Liver (tissue), 9 donors: Measurements from ENCODE around the gene GALNT17. TPM values are rescaled to one million over a fixed set of nuclear protein-coding genes. Genes with fewer than 3 reads are reported as not detected.

Experiments used
- DNase-seq: peaks from one replicate; pipeline ENCODE4 v3.0.0-alpha.2; 2017; ENCODE audit warnings: low spot score
- H3K27ac ChIP-seq, 2 donors: one replicate each; pipeline ENCODE4 v1.7.0; 2013; ENCODE audit warnings: inconsistent platforms in 2 of 2, low read length in 2 of 2, control low read depth in 1 of 2, low read depth in 1 of 2, mild to moderate bottlenecking in 1 of 2
- H3K27me3 ChIP-seq, 4 donors: one replicate each; pipeline versions ENCODE4 v1.6.1 to v1.7.0; 2013; ENCODE audit warnings: low read length in 3 of 4, inconsistent platforms in 1 of 4, mild to moderate bottlenecking in 1 of 4, moderate library complexity in 1 of 4; ENCODE audit not compliant: control insufficient read depth in 4 of 4, insufficient read depth in 4 of 4
- H3K36me3 ChIP-seq, 4 donors: one replicate each; pipeline versions ENCODE4 v1.6.1 to v1.7.0; 2013; ENCODE audit warnings: low read length in 3 of 4, mild to moderate bottlenecking in 3 of 4, low read depth in 1 of 4, moderate library complexity in 1 of 4; ENCODE audit not compliant: control insufficient read depth in 4 of 4, insufficient read depth in 3 of 4
- H3K4me1 ChIP-seq, 4 donors: one replicate each; pipeline versions ENCODE4 v1.6.1 to v1.7.0; 2013; ENCODE audit warnings: low read length in 3 of 4, mild to moderate bottlenecking in 3 of 4, moderate library complexity in 1 of 4; ENCODE audit not compliant: control insufficient read depth in 4 of 4, insufficient read depth in 4 of 4
- H3K4me3 ChIP-seq, 3 donors: one replicate each; pipeline versions ENCODE4 v1.6.1 to v1.7.0; 2013; ENCODE audit warnings: low read length in 3 of 3, control low read depth in 1 of 3, low read depth in 1 of 3, mild to moderate bottlenecking in 1 of 3
- H3K9ac ChIP-seq, 2 donors: one replicate each; pipeline ENCODE4 v1.7.0; 2013; ENCODE audit warnings: low read length in 2 of 2, mild to moderate bottlenecking in 2 of 2, moderate library complexity in 2 of 2, control low read depth in 1 of 2, low read depth in 1 of 2
- H3K9me3 ChIP-seq, 4 donors: one replicate each; pipeline versions ENCODE4 v1.6.1 to v1.7.0; 2013; ENCODE audit warnings: low read length in 3 of 4; ENCODE audit not compliant: control insufficient read depth in 4 of 4
- ATF3 ChIP-seq: IDR thresholded peaks from 2 replicates; pipeline ENCODE4 v1.6.1; 2016; ENCODE audit warnings: antibody characterized with exemption
- EGR1 ChIP-seq, 2 donors: IDR thresholded peaks; 2 replicates each; pipeline ENCODE4 v1.6.1; 2016 to 2018; ENCODE audit warnings: antibody characterized with exemption in 2 of 2, low read depth in 2 of 2
- FOXA1 ChIP-seq: IDR thresholded peaks from 2 replicates; pipeline ENCODE4 v1.6.1; 2016; ENCODE audit warnings: antibody characterized with exemption
- FOXA2 ChIP-seq: IDR thresholded peaks from 2 replicates; pipeline ENCODE4 v1.6.1; 2016; ENCODE audit warnings: antibody characterized with exemption
- GABPA ChIP-seq, 2 donors: IDR thresholded peaks in 1 of 2; conservative IDR thresholded peaks in 1 of 2; 2 replicates each; pipeline ENCODE4 v1.6.1; 2016; ENCODE audit warnings: antibody characterized with exemption in 2 of 2, mild to moderate bottlenecking in 1 of 2, moderate library complexity in 1 of 2
- HNF4A ChIP-seq, 2 donors: conservative IDR thresholded peaks; 2 replicates each; pipeline ENCODE4 v1.6.1; 2016; ENCODE audit warnings: antibody characterized with exemption in 2 of 2, mild to moderate bottlenecking in 2 of 2
- HNF4G ChIP-seq: IDR thresholded peaks from 2 replicates; pipeline ENCODE4 v1.6.1; 2016; ENCODE audit warnings: antibody characterized with exemption
- JUND ChIP-seq, 2 donors: IDR thresholded peaks; 2 replicates each; pipeline ENCODE4 v1.6.1; 2016; ENCODE audit warnings: antibody characterized with exemption in 2 of 2
- NR2F2 ChIP-seq: IDR thresholded peaks from 2 replicates; pipeline ENCODE4 v1.6.1; 2016; ENCODE audit warnings: antibody characterized with exemption
- RAD21 ChIP-seq, 2 donors: IDR thresholded peaks; 2 replicates each; pipeline ENCODE4 v1.6.1; 2016; ENCODE audit warnings: antibody characterized with exemption in 2 of 2, mild to moderate bottlenecking in 2 of 2
- RXRA ChIP-seq, 2 donors: IDR thresholded peaks; 2 replicates each; pipeline ENCODE4 v1.6.1; 2017 to 2018; ENCODE audit warnings: antibody characterized with exemption in 2 of 2, mild to moderate bottlenecking in 1 of 2
- SP1 ChIP-seq: IDR thresholded peaks from 2 replicates; pipeline ENCODE4 v1.6.1; 2018; ENCODE audit warnings: antibody characterized with exemption, mild to moderate bottlenecking
- TAF1 ChIP-seq: conservative IDR thresholded peaks from 2 replicates; pipeline ENCODE4 v1.6.1; 2016; ENCODE audit warnings: antibody characterized with exemption, mild to moderate bottlenecking
- YY1 ChIP-seq: IDR thresholded peaks from 2 replicates; pipeline ENCODE4 v1.6.1; 2016; ENCODE audit warnings: antibody characterized with exemption, mild to moderate bottlenecking
- ZBTB33 ChIP-seq: IDR thresholded peaks from 2 replicates; pipeline ENCODE4 v1.6.1; 2016; ENCODE audit warnings: antibody characterized with exemption
- WGBS: extraction: QIAGEN DNeasy Blood & Tissue Kit; methylation state at CpG from one replicate; pipeline ENCODE4 v1.1.7; 2013; 5-methylcytosine and 5-hydroxymethylcytosine counted together
- polyA plus RNA-seq, 2 donors: library from polyadenylated mRNA; stranded (reverse) in 1 of 2; unstranded in 1 of 2; fragments of 200-250 nt in 1 of 2; fragments of >200 nt in 1 of 2; fragmentation: Nextera tagmentation in 1 of 2; extraction: Ambion mirVana in 1 of 2; gene quantifications; one replicate each; pipeline versions ENCODE4 v1.2.1 to v1.2.3, GENCODE V29; 2013 to 2015
- total RNA-seq, 2 donors: library from RNA; depleted of rRNA; stranded (reverse); fragments of >200 nt; gene quantifications; one replicate each; pipeline ENCODE4 v1.2.3, GENCODE V29; 2014
- TF ChIP-seq, protein P1 (sequence below): IDR thresholded peaks from 2 replicates; pipeline ENCODE4 v1.6.1; 2016; ENCODE audit warnings: antibody characterized with exemption, mild to moderate bottlenecking
- TF ChIP-seq, protein P2 (sequence below): fragments of 150-350 bp; IDR thresholded peaks from 2 replicates; pipeline ENCODE4 v1.5.1; 2017; ENCODE audit warnings: improper control_type of control experiment, low read depth, low read length; ENCODE audit not compliant: missing input control
- TF ChIP-seq, protein P3 (sequence below): IDR thresholded peaks from 2 replicates; pipeline ENCODE4 v1.6.1; 2016; ENCODE audit warnings: antibody characterized with exemption
- donor health status: healthy.
- donor health status: healthy.
- donor health status: healthy.
- donor health status: healthy.
- donor health status: healthy.

The GALNT17 gene
- total and polyA plus RNA-seq, 4 donors, result 0.10 to 0.42 (median 0.37) TPM; not detected in 1

GRCh38 chr7:71345117-71345884, 213.4 kb downstream of the GALNT17 start:
- DNase-seq, result no peak
- Histone ChIP-seq H3K4me3 (no peak overlapping the region), H3K36me3 (no peaks in the 10 kb centered on the region), H3K9ac (no peak overlapping the region), H3K4me1 (no peaks in the 10 kb centered on the region), H3K27ac (no peak overlapping the region), H3K9me3 (peaks cover 0 to 1% (median 0%) of the 10 kb centered on the region in 4 donors), H3K27me3 (peaks cover 0 to 2% (median 0%) of the 10 kb centered on the region in 4 donors)
- TF ChIP-seq EGR1 (IDR thresholded peaks at IDR 0.05; ENCODE audit: low read depth in 2 of 2) (no peak), JUND (IDR thresholded peaks at IDR 0.05) (no peak), FOXA1 (no peak), SP1 (no peak), TAF1 (no peak), ATF3 (no peak), NR2F2 (no peak), FOXA2 (no peak), RXRA (IDR thresholded peaks at IDR 0.05) (no peak), HNF4G (no peak), YY1 (no peak), GABPA (IDR thresholded peaks at IDR 0.05 in 1 of 2, conservative IDR thresholded peaks at IDR 0.05 in 1 of 2) (no peak), ZBTB33 (no peak), HNF4A (conservative IDR thresholded peaks at IDR 0.05) (no peak), RAD21 (IDR thresholded peaks at IDR 0.05) (no peak)
- TF ChIP-seq, protein P1, sequence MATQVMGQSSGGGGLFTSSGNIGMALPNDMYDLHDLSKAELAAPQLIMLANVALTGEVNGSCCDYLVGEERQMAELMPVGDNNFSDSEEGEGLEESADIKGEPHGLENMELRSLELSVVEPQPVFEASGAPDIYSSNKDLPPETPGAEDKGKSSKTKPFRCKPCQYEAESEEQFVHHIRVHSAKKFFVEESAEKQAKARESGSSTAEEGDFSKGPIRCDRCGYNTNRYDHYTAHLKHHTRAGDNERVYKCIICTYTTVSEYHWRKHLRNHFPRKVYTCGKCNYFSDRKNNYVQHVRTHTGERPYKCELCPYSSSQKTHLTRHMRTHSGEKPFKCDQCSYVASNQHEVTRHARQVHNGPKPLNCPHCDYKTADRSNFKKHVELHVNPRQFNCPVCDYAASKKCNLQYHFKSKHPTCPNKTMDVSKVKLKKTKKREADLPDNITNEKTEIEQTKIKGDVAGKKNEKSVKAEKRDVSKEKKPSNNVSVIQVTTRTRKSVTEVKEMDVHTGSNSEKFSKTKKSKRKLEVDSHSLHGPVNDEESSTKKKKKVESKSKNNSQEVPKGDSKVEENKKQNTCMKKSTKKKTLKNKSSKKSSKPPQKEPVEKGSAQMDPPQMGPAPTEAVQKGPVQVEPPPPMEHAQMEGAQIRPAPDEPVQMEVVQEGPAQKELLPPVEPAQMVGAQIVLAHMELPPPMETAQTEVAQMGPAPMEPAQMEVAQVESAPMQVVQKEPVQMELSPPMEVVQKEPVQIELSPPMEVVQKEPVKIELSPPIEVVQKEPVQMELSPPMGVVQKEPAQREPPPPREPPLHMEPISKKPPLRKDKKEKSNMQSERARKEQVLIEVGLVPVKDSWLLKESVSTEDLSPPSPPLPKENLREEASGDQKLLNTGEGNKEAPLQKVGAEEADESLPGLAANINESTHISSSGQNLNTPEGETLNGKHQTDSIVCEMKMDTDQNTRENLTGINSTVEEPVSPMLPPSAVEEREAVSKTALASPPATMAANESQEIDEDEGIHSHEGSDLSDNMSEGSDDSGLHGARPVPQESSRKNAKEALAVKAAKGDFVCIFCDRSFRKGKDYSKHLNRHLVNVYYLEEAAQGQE, result no peak
- TF ChIP-seq, protein P2, sequence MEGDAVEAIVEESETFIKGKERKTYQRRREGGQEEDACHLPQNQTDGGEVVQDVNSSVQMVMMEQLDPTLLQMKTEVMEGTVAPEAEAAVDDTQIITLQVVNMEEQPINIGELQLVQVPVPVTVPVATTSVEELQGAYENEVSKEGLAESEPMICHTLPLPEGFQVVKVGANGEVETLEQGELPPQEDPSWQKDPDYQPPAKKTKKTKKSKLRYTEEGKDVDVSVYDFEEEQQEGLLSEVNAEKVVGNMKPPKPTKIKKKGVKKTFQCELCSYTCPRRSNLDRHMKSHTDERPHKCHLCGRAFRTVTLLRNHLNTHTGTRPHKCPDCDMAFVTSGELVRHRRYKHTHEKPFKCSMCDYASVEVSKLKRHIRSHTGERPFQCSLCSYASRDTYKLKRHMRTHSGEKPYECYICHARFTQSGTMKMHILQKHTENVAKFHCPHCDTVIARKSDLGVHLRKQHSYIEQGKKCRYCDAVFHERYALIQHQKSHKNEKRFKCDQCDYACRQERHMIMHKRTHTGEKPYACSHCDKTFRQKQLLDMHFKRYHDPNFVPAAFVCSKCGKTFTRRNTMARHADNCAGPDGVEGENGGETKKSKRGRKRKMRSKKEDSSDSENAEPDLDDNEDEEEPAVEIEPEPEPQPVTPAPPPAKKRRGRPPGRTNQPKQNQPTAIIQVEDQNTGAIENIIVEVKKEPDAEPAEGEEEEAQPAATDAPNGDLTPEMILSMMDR, result no peak
- TF ChIP-seq, protein P3, sequence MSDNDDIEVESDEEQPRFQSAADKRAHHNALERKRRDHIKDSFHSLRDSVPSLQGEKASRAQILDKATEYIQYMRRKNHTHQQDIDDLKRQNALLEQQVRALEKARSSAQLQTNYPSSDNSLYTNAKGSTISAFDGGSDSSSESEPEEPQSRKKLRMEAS, result no peak
- WGBS, result 72% methylated on average over 9 of the region's 9 CpGs
